HT1080 (cell line): ENCODE results near the gene ADAMTS5. TPM values are rescaled to one million over a fixed set of nuclear protein-coding genes. Genes with fewer than 3 reads are reported as not detected.

ENCODE experiments used
- DNase-seq: peaks from one replicate; pipeline ENCODE4 v3.0.0-alpha.2; 2015; ENCODE audit warnings: low read depth
- small RNA-seq: library from RNA; depleted of rRNA; stranded (forward); fragments of <200 nt; gene quantifications from one replicate; pipeline ENCODE3, GENCODE V24; 2014
- total RNA-seq: library from RNA; depleted of rRNA; stranded (reverse); fragments of >200 nt; shearing (Covaris generic); gene quantifications from 2 replicates; pipeline ENCODE4 v1.2.3, GENCODE V29; 2014; rRNA removed

ADAMTS5 gene
- total RNA-seq, 1 experiment from 2014 or later = not detected

DNA sequence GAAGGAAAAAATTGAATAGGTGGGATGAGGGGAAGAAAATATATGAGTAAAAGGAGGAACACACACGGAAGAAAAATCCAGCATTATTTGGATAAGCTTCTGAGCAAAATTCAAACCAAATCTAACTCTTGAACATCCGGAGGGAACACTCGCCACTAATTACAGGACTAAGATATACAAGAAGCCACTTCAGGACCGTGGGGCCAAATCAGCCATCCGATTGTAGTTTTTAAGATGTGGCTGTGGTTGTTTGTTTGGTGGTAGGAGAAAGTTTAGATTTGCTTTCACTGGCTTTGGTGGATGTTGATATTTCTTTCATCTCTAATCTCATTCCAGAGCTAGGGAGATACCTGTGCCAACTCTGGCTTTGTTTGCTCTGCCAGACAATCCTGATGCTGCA is 78.0 kb downstream of the ADAMTS5 start:
- DNase-seq = no peak

DNA sequence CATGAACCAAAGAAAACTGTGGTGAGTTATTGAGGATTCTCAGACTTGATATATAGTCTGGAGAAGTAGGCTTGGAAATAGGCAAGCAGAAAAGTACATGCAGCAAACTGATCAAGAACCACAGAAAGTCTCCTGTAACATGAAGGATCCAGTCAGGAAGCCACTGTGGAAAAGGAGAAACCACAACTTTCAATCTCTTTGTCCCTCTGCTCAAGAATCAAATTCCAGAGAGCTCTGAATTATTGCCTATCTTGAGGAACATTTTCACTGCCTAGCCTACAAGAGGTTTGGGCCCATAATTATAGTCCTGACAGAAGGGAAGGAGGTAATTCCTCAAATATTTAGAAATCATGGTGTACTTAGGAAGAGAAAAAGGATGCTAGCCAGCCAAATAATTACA is 78.6 kb downstream of the ADAMTS5 start:
- DNase-seq = no peak

DNA sequence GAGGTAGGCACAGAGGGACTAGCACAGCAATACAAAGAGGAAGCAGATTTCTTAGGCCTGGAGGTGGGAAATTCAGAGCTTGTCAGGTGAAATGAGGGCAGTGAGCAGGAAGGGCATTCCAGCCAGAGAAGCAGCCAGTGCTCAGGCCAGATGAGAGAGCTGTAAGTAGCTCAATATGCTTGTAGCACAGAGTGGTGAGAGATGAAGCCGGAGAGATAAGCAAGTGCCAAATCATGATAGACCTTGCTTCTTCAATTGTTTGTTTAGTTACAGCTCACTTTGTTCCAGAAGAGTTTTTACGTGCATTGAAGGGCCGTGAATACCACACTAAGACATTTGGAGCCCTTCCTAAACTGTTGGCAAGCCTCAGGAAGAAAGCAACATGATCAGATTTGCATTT is 79.6 kb downstream of the ADAMTS5 start:
- no peak for DNase-seq

DNA sequence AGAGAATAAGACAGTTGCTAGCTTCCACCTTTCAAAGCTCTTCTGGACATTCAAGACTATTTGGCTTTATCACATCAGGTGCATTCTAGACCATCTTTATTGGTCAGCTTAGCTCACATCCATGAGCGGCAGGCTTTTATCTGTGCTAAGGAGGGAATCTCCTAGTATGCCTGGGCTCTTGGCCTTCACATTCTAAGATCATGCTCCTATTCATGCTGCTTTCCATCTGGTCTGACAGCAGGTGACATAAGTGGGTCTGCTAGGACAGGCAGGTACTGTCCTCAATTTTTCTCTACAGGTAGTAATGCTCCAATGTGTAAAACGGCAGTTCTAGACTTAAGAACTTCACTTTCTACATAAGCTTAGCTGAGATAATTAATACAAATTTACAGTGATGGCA is 82.5 kb downstream of the ADAMTS5 start:
- DNase-seq = no peak

DNA sequence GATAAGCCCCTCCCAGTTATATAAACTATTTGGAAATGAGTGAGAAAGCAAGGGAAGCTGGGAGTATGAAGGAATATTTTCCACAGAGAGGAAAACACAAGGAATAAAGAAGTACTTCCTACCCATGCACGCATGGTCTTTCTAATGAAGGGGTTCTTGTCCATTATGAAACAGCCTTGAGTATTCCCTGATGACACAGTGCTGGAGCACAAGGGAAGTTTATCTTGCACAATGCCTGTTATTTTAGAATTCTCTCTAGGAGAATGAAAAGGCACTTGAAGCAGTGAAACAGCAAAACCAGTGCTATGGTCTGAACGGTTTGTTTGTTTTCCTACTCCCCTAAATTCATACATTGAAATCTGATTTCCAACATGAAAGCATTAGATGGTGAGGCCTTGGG is 83.1 kb downstream of the ADAMTS5 start:
- DNase-seq = no peak

DNA sequence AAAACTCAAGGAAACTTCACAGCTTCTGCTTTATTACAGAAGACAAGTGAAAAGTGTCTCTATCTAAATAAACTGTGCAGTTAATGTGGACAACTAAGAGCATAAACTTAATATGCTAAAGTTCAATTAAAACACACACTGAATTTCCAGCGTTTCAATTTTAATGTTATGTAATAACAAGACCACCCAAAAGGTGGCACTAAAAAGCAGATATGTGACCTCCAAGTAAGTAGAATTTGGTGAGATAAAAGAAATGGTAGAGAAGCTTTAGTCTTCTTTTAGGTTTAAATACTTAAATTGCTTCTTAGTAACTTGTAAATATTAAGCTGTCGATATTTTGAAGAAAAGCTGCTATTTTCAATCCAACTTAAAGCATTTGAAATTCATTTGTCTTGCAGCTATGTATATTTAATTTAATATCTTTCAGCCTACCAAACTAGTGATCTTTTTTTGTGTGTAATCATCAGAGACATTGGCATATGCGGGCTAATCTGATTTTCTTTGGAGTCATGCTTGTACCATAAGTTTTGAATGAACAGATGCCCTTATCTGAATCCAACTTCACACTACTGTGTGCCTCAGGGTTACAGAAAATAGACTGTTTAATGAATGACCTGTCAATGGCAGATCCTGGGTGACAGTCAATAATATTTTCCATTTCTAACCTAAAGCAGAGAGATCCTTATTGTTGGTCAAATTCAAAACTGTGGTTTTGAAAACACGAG is 85.2 kb downstream of the ADAMTS5 start:
- peak; percentile 21 for DNase-seq

DNA sequence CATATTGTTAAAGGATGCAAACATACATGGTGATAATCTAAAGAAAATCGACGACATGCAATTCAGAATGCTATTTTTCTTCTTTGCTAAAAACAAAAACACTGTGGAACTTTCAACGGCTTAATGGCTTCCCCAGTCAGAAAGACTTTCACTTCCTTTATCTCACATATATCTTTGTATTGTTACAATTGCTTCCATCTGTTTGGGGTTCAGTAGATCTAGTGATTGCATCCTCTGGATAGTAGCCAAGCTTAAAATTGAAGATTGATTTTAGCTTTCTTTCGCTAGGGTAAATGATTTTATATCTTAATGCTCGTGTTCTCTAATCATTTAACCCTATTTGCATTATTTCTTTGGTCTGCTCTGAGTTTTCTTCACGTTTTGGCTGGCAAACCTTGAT is 89.9 kb downstream of the ADAMTS5 start:
- DNase-seq = no peak

DNA sequence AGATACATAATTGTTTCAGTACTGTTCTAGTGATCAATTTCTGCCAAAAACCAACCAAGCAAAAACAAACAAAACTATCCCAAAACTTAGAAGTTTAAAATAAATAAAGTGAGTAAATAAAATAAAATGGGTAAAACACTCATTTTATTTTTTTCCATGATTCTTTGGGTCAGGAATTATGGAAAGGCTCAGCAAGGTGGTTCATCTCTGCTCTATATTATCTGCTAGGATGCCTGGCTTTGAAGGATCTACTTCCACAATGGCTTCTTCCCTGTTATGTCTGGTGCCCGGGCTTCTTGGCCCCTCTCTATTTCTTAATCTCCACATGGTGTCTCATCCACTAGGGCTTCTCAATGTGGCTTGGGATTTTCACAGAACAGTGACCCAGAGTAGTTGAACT is 92.5 kb downstream of the ADAMTS5 start:
- no peak for DNase-seq

Small RNA genes lying within 50 kb of the gene (small RNA-seq; reads per million reads assigned to genes)
- gene MIR4759 = not detected

Other genes starting within 250 kb of the ADAMTS5 start
- gene ADAMTS1, start 121.7 kb downstream of the ADAMTS5 start, total RNA-seq = 0.07 TPM in 1 of 2 replicates, not detected in the other